HG03139 (cell line): ENCODE data around the gene EFCAB9.

Experiments
- ATAC-seq: cut with Tn5 transposase; IDR thresholded peaks from one replicate; pipeline ENCODE4 v1.9.1; 2021; ENCODE audit not compliant: unreplicated experiment

EFCAB9 gene

GRCh38 chr5:172235827-172236736, 42.1 kb downstream of the EFCAB9 start:
- ATAC-seq, result no peak

- no peak for ATAC-seq
Measured at GRCh38 chr5:172238334-172238733, 44.4 kb downstream of the EFCAB9 start.

GRCh38 chr5:172243302-172243701, 49.3 kb downstream of the EFCAB9 start:
- no peak for ATAC-seq

DNA sequence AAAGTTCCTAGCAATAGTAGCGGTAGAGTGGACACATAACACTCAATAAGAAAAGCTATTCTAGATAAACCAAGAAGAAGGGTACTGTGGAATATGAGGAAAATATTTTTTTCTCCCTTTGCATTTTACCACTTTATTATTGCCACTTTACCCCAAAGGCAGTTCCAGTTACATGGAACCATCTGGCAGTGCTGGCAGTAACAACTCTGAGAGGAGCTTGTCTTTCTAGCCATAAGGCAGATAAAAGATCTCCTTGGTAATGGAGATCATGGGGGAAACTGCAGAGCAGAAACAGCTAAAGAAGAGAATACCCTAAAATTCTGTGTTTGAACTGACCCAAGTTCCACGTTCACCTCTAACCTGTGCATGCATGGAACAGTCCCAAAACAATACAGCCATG, 51.1 kb downstream of the EFCAB9 start:
- ATAC-seq, result no peak

DNA sequence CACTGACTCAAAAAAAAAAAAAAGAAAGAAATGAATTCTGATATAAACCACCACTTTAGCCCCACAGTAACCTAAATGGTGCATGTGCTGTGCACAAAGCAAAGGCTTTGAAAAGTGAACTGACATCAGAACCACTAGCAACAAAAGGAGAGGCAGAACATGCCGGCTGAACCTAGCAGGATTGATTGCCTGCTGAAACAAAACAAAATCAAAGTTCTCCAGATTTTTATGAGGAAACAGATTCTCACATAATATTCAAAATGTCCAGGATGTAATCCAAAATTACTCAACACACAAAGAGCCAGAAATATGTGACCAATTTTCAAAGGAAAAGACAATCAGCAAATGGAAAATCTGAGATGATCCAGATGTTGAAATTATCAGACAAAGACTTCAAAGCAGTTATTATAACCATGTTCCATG, 51.7 kb downstream of the EFCAB9 start:
- ATAC-seq, result no peak

DNA sequence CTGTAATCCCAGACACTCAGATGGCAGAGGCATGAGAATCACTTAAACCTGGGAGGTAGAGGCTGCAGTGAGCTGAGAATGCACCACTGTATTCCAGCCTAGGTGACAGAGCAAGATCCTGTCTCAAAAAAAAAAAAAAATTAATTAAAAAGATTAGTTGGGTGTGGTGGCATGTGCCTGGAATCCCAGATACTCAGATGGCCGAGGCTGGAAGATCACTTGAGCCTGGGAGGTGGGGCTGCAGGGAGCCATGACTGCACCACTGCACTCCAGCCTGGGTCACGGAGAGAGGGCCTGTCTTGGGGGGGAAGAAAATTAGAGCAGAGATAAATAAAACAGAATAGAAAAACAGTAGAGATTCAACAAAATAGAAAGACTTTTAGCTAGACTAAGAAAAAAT, 54.7 kb downstream of the EFCAB9 start:
- no peak for ATAC-seq

DNA sequence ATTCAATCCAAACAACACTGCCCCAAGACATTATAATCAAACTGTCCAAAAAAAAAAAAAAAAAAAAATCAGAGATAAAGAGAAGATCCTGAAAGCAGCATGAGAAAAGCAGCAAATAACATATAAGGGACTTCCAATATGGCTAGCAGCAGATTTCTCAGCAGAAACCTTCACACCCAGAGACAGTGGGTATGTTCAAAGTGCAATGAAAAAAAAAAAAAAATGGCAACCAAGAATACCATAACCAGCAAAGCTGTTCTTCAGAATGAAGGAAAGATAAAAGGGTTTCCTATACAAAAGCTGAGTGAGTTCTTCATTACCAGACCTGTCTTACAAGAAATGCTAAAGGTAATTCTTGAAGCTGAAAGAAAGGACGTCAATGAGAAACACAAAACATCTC, 57.4 kb downstream of the EFCAB9 start:
- ATAC-seq, result no peak

- no peak for ATAC-seq
Measured at GRCh38 chr5:172252501-172252900, 58.5 kb downstream of the EFCAB9 start.
